ENCODE measurements around the gene DLGAP1.

DLGAP1 gene

DNA sequence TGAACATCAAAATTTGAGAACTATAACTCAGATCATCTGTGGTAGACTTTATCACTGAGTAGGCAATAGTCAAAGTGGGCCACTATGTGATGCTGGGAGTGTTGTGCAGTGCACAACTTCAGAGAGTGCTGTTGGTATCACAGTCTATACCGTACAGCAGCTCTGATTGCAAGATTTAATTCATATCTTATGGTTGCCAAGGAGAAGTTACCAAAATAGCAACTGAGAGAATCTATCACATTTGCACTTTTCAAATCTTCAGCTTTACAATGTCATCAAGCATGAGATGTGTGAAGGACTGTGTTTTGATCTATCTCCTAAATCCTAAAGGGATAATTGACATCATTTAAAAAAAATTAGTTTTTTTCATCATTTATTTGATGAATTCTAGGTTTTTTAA lies 216.1 kb downstream of the DLGAP1 start:
- DNase-seq (ENCODE audit: low spot score) = no peak

DNA sequence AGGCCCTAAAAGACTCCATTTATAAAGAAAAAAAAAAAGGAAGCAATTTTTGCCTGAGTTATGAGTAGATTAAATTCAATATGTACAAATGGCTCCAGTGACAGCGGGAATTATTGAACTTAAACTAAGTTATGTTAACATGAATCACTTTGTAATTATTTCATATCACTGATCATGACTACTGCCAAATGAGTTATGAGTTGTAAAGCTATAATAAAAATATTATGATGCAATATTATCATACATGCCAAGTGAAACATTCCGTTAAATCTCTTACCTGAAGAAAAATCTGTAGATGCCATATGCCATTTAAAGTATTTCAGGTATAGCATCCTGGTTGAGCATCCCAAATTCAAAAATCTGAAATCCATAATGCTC lies 217.5 kb downstream of the DLGAP1 start:
- DNase-seq (ENCODE audit: low spot score) = no peak

DNA sequence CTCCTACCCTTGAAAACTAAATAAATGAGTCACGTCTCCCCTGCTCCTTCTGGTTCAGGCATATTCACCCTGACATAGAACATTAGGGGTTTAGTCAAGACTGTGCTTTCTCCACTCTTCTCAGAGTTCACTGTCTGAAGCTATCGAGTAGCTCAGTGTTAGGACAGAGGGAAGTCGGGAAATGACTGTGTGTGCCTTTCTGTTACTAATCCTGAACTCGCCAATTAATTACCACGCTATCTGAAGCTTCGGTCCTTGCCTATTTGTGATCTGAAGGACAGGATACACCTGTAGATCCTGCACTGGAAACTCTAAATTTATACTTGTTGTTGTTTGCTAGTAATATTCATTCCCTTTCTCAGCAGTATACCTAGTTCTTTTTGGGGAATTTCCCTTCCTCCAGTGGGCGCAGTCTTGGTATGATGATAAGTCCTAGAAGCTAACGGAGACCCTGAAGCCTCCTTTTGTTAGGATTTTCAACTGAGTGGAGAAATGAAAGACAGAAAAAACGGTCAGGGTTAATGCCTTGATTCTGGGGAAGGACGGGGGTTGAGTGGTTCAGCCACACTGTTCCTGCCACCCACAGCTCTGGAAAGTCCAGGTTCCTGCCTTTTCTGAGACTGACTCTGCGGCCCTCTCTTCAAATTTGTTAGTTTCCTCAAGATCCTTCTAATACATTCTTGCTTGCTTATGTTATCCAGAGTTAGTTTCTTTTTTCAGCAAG lies 218.0 kb downstream of the DLGAP1 start:
- no peak for DNase-seq (ENCODE audit: low spot score)

DNA sequence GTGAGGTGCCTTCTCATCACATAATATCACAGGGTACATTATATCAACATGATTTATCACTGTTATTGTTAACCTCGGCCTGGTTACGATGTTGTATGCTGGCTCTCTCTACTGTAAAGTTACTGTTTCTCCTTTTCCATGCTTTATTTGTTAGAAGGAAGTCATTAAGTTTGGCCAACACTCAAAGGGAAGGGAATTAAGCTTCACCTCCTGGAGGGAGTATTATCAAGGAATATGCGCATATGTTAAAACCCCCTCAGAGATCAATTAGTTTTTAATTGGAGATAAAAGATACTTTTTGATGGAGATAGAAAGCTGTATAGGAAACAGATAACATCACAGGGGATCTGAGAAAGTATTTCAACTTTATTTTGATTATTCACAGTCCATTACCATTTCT lies 221.6 kb downstream of the DLGAP1 start:
- DNase-seq (ENCODE audit: low spot score) = no peak

DNA sequence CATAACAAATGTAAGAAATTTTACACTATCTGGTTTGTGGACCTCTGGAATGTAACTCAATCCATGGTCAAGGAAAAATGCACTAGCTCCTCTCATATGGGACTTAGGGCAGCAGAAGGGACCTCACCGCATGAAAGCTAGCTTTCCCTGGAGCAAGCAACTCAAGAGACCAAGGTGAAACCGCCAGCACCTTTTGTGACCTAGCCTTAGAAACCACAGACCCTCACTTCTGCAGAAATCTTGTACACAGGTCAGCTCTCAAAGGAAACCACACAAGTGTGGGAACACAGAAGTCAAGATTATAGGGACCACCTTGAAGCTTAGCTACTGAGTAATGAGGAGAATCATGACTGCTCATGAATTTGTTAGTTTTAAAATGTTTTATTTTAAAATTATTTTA lies 222.5 kb downstream of the DLGAP1 start:
- no peak for DNase-seq (ENCODE audit: low spot score)

DNA sequence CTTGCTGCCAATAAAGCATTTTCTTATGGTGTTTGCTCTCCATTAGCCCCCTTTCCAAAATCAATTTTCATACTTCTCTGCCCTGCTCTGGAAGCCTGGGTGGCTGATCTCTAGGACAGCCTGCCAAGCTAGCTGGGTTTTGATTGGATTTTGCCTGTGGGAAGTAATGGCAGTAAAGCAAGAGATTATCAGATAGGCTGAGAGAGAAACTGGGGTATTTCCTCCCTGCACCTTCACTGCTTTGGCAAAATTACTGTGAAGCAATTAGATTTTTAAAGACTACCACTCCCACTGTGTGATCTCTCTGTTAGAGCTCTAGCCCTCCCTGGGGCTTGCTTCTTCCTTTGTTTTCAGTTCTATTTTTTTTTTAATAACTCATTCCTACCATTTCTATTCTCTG lies 223.8 kb downstream of the DLGAP1 start:
- DNase-seq (ENCODE audit: low spot score) = no peak

DNA sequence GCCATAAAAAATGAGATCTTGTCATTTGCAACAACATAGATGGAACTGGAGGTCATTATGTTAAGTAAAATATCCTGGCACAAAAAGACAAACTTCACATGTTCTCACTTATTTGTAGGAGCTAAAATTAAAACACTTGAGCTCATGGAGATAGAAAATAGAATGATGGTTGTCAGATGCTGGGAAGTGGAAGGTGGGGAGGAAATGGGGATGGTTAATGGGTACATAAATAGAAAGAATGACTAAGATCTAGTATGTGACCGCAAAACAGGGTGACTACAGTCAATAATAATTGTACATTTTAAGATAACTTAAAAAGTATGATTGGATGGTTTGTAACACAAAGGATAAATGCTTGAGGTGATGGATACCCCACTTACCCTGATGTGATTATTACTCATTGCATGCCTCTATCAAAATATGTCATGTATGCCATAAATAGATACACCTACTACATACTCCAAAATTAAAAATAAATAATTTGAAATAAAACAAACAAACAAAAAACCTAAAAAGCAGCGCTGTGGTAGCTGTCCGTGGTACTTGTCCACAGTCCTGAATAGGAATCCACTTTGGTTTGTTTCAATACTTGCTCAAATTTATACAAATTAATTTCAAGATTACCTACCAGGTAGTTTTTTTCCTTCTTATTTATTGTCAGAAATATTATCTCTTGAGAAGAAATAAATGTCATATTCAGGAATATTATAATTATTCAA lies 224.5 kb downstream of the DLGAP1 start:
- DNase-seq (ENCODE audit: low spot score) = no peak

DNA sequence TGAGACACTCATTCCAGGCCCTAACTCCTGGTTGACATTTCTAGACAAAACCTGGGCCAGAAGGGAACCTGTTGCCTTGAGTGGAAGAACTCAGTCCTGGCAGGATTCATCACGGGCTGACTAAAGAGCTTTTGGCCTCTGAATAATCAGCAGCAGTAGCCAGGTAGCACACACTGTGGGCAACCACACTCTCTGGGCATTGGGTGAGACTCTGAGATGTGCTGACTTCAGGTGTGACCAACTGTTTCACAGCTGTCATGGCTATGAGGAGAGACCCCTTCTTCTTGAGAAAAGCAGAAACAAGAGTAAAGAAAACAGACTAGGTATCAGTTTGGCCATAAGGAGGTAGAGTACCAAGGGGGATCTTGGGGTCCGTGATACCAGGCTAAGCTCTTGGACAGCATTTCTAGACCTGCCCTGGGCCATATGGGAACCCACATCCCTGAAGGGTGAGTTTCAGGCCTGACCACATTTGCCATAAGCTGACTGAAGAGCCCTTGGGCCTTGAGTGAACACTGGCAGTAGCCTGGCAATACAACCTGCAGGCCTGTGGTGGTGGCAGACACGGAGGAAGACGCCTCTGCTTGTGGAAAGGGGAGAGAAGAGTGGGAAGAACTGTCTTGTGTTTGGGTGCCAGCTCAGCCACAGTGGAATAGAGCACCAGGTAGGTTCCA lies 230.9 kb downstream of the DLGAP1 start:
- no peak for DNase-seq (ENCODE audit: low spot score)

DNA sequence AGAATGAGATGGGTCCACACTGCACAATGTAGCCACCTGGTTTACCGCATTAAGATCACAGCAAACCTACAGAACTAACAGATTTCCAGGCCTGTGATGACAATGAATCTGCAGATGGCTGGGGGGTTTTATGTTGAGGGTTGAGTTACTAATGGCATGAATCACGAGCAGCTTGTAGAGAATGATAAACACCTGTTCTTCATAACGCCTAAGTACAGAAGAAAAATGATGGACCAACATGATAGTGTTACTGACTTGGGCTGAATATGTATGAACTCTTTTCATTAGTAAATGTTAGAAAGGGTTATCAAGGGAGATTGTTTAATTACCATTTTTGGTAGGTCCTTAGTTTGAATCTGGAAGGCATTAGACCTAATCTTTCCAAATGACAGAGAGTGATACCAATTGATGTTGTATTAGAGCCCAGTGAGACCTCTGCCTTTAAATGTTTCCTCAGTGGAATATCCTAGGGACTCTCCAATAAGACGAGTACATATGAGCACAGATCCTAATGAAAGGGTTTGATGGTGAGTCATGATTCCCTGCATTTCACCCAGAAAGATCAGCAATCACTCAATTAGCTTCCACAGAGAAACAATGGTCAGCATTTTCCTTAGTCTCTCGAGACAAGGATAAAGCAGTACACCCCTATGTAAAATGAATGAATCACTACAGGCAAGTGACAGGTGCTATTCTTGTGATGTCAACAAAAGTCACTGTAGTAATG lies 243.8 kb downstream of the DLGAP1 start:
- DNase-seq (ENCODE audit: low spot score) = no peak

DNA sequence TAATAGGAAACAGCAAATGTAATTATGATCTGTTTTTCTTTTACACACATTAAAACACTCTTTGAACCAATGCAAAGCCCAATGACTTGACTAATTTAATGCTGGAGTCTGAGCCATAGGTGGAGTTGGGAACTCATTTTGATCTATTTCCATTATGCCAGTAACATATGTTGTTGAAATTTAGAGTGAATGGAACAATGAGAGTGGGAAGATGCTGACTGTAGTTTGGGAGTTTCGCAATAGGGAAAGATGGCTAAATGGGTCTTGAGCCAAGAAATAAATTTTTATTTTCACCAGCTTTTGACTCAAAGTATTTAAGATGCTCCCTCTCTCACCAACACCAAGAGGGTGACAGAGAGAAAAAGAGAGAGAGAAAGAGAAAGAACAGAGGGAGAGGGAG lies 246.7 kb downstream of the DLGAP1 start:
- no peak for DNase-seq (ENCODE audit: low spot score)

DNA sequence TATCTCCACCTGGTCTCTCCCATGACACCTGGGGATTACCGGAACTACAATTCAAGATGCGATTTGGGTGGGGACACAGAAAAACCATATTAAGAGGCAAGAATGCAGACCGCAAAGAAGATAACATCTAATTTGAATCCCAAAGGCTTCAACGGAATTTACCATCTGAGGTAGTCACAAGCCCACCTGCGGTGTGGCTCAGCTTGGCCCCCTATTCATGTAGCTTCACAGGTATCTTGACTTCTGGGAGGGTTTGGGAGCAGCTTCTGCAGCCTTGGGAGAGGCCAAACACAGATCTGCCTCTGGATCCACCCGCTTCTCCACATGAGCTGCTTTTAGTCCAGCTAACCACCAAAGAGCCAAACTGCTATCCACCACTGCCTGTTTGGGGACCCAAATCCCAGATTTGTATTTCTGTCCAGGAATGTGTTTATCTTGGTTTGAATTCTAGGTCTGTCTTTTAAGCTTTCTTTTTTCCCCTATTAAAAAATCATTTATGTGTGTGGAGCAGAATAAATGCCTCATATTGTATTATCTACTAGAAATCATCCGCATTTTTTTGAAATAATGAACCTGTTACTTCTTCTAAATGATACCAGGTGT lies 247.6 kb downstream of the DLGAP1 start:
- no peak for DNase-seq (ENCODE audit: low spot score)

DNA sequence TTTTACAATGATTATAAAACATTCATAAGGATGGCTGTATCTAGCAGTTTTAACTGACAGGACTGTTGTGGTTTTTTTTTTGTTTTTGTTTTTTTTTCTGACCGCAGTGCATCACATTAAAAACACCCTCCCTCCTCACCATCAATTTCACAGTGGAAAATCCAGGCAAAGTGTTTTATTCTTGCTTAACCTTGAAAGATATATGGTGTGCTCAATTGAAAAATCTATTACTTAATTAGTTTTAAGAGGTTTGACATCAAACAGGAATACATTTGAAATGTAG lies 250.7 kb downstream of the DLGAP1 start:
- DNase-seq (ENCODE audit: low spot score) = no peak

DNA sequence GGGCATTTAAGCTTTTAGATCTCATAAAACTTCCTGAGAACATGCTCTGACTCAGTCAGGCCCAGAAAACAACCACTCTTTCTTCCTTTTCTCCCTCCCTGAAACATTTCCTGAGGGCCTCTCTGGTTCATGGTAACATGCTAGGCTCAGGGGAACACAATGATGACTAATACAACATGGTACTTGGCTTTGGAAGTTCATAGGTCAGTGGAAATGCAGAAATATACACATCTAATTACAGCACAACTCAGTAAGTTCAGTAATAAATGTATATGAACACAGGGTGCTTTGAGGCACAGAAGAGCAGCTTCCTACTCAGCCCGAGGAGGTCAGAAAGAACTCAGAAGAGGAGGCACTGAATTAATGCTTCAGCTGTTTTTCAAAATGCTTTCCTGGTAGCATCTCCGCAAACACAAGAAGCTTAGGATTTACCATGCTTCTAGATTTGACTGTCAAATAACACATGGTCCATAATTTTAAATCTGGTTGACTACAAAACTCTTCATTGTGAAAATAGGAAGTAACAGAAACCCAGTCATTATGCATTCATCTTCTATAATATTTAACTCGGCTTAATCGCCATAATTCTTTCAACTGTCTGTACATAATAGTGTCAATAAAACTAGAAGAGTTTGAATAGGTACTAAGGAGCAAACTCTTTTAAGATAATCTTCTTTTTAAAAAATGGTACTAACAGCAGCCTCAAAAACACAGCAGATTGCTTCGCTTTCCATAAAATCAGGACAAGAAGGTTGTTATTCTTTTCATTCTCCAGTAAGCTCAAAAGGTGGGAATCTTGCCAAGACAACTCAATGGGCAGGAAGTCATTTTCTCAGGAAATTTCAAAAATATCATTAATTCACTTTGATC lies 251.3 kb downstream of the DLGAP1 start:
- no peak for DNase-seq (ENCODE audit: low spot score)

DNA sequence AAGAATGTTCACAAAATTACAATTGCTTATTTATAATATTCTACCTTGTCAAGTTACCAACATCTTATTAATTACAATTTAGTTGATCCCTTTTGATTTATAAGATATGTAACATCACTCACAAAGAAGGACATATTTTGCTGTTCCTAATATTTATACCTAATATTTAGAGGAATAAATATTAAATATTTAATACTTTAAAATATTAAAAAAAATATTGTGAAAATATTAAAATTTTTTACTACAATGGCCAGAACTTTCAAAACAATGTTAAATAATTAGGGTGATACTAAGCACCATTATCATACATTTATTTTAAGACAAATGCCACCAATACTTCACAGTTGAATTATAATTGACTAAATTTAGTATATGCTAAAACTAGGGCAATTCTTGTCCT lies 254.7 kb downstream of the DLGAP1 start:
- DNase-seq (ENCODE audit: low spot score) = no peak

DNA sequence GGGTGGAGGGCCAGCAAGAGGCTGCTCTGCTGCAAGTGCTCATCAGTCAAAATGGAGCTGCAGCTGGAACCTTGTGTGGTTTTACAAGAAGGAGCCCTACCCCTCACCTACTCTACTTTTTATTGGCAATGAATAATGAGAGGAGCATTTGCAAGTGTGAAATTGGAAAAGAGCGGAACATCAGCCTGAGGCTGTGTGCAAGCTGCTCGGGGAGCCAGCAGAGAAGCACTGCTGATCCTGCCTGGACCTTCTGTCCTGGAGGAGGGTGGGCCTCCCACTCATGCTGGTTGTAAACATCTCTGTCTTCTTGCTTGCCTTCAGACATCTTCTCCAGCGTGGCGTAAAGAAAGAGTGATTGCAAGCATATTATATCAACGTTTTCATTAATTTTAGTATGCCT lies 256.2 kb downstream of the DLGAP1 start:
- DNase-seq (ENCODE audit: low spot score) = no peak

DNA sequence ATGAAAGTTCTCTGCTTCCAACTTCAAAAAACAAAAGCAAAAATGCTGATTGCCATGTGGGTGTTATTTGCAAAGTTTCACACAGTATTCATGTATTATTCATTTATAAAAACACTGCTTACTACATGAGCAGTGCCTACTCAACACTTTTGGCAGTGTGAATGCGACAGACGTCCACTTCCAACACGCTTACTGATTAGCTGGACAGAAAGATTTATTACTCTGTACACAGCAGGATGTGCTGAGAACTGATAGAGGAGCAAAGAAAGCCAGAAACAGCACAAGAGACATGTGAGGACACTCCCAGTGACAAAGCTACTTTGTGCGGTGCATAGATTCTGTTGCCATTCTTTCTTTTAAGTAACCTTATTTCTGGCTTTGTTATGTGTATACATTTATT lies 258.8 kb downstream of the DLGAP1 start:
- DNase-seq (ENCODE audit: low spot score) = no peak

DNA sequence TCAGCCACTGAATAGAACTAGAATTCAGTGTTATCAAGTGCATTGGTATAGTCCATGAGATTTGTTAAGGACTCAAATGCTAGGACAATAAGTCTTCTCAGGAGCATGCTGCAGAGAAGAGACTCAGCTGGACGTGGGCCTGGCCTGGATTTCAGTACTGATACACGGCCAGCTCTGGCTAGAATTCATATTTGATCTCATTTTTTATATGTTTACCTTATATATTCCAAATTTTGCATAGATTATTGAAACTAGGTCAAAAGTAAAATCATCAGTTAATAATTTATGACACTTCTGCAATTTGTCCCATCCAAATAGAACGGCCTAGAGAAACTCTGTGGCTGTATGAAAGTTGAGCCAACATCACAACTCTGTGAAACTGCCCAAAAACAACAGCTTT lies 262.0 kb downstream of the DLGAP1 start:
- DNase-seq (ENCODE audit: low spot score) = no peak

DNA sequence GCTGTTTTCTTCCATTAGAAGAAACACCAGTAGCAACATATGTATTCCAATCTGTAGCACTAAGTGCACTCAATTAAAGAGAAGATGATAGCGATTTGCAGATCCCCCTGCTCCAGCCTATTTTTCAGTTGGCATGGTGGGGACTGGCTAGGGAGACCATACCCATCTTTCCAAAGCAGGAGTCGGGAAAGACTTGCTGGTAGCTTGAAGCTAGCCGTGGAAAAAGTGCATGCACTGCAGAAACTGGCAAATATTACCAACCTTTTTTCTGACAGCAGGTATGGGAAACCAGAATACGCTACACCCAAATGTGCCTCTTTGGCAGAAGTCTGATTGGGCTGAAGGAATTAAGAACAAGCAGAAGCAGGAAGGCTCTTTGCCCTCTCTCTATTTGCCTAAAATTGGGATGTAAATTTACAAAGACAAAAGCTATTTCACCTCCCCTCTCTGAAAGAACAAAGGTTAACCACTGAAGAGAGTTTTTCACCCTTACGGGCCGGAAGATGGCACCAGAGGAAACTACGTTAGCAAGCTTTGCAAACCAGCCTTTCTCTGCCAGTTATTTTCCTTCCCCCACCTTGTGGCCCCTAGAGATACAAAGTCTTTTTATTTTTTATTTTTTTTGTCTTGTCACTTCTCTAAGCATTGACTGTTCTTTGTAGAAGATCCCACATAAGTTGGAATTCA lies 273.1 kb downstream of the DLGAP1 start:
- DNase-seq (ENCODE audit: low spot score) = no peak

DNA sequence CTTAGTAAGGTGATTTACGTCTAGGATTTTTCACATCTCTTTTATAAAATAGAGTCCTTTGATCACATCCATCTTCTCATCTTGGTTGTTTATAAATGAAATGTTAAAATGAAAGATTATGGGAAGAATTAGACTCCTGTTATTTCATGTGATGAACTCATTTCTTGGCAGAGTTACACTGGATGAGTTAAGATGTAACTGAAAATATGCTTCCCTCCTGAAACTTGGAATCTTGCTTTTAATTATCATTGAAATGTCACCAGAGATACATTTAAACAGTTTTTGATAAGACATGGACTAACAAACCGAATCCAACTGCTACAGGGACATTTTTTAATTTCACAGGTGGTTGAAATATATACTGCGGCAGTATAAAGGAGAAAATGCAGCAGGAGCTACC lies 274.0 kb downstream of the DLGAP1 start:
- DNase-seq (ENCODE audit: low spot score) = no peak

DNA sequence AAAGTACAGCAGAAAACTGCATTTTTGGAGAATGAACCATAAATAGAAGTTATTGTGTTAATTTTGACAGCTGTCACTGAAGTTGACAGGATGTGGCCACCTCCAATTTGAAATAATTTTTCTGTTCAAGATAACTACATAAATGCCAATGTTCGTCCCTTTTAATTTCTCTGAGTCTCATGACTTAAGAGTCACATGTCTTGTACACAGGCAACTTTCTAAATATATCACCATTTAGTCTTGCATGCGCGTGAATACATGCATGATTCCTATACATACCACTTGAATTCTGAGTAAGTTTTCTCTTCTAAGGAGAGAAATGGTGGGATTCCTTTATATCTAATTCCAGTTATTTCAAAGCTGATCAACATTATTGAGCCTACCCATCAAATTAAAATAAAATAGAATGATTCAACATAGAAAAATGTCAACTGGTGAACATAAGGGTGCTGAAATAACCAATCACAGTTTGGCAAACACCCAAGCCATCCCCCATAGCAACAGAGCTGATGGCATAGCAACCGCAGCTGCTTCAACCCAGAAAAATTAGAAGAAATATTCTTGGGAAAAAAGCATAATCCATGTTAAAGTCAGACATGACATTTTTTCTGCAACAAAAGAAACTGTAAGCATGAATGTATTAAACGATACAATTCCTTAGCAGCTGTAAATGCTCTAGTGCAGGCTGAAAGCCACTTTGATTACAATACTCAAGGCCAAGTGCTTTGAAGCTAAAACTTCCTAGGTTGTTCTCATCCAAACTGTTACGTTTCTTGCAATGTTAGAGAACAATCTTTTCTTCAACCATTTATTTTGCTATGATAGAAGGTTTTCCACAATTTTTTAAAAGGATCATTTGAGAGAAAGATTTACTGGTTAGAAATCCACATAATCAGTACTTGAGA lies 282.7 kb downstream of the DLGAP1 start:
- DNase-seq (ENCODE audit: low spot score) = no peak
